HepG2 (cell line): ENCODE measurements around the gene PTGIS. TPM values are rescaled to one million over a fixed set of nuclear protein-coding genes. Genes with fewer than 3 reads are reported as not detected.

Experiments used
- CBX2 ChIP-seq, 2 experiments: fragments of 200-600 bp in 1 of 2; sonication (generic); formaldehyde crosslinking in 1 of 2; IDR thresholded peaks; 2 replicates each; pipeline versions ENCODE4 v1.7.0 to v1.8.1; 2018 to 2022; ENCODE audit warnings: low read depth in 2 of 2, low read length in 1 of 2, mild to moderate bottlenecking in 1 of 2, missing genetic modification reagents in 1 of 2
- ELF3 ChIP-seq: IDR thresholded peaks from 2 replicates; pipeline ENCODE4 v1.6.1; 2016; ENCODE audit warnings: missing genetic modification reagents, missing compliant biosample characterization
- HMG20B ChIP-seq: conservative IDR thresholded peaks from 2 replicates; pipeline ENCODE4 v1.6.1; 2016; ENCODE audit warnings: missing genetic modification reagents, missing compliant biosample characterization
- SIX1 ChIP-seq: sonication (generic); formaldehyde crosslinking; IDR thresholded peaks from 2 replicates; pipeline ENCODE4 v1.4.0; 2020; ENCODE audit warnings: missing genetic modification reagents, borderline replicate concordance
- SNAPC4 ChIP-seq: sonication (generic); formaldehyde crosslinking; IDR thresholded peaks from 2 replicates; pipeline ENCODE4 v1.4.0; 2020; ENCODE audit warnings: mild to moderate bottlenecking, missing genetic modification reagents
- SNRNP70 ChIP-seq: fragments of 200-400 bp; formaldehyde crosslinking; IDR thresholded peaks from 2 replicates; pipeline ENCODE4 v1.6.1; 2017; ENCODE audit warnings: mild to moderate bottlenecking, low read depth, low read length, moderate library complexity
- SP5 ChIP-seq: IDR thresholded peaks from 2 replicates; pipeline ENCODE4 v1.6.1; 2016; ENCODE audit warnings: low read depth, borderline replicate concordance
- STAT6 ChIP-seq: sonication (generic); formaldehyde crosslinking; IDR thresholded peaks from 2 replicates; pipeline ENCODE4 v1.4.0; 2020; ENCODE audit warnings: missing genetic modification reagents, mild to moderate bottlenecking, borderline replicate concordance
- TAF1 ChIP-seq: sonication (generic); formaldehyde crosslinking; IDR thresholded peaks from 2 replicates; pipeline ENCODE4 v1.4.0; 2020; ENCODE audit warnings: missing genetic modification reagents
- ZNF136 ChIP-seq: sonication (generic); formaldehyde crosslinking; IDR thresholded peaks from 2 replicates; pipeline ENCODE4 v1.8.1; 2022; ENCODE audit warnings: low read depth, mild to moderate bottlenecking, moderate library complexity, missing genetic modification reagents
- ZNF704 ChIP-seq: sonication (generic); formaldehyde crosslinking; IDR thresholded peaks from 2 replicates; pipeline ENCODE4 v1.8.1; 2023; ENCODE audit warnings: mild to moderate bottlenecking, inconsistent platforms, moderate library complexity, missing genetic modification reagents, borderline replicate concordance
- ZNF784 ChIP-seq: sonication (generic); formaldehyde crosslinking; IDR thresholded peaks from 2 replicates; pipeline ENCODE4 v1.5.1; 2020; ENCODE audit warnings: missing genetic modification reagents, mild to moderate bottlenecking, borderline replicate concordance
- polyA plus RNA-seq, 8 experiments: library from polyadenylated mRNA; depleted of rRNA in 3 of 8; stranded (reverse) in 7 of 8; unstranded in 1 of 8; fragments of >200 nt; fragmentation: Illumina TruSeq in 4 of 8; extraction: Trizol in 4 of 8; gene quantifications; 2 replicates each; pipeline versions ENCODE4 v1.2.1 to v1.2.3, GENCODE V29; 2011 to 2016; ENCODE audit warnings: low read depth in 4 of 8, missing spikeins in 1 of 8, mixed read lengths in 1 of 8; ENCODE audit not compliant: insufficient read depth in 1 of 8
- total RNA-seq, 5 experiments: library from RNA; depleted of rRNA; stranded (reverse); fragments of >200 nt; fragmentation: Illumina TruSeq; extraction: Trizol; gene quantifications; 2 replicates each; pipeline ENCODE4 v1.2.3, GENCODE V29; 2016; ENCODE audit warnings: low read depth in 1 of 5
- TF ChIP-seq, protein P1 (sequence below): sonication (generic); formaldehyde crosslinking; IDR thresholded peaks from 2 replicates; pipeline ENCODE4 v1.8.0; 2022; ENCODE audit warnings: missing genetic modification reagents, mild to moderate bottlenecking, moderate library complexity, borderline replicate concordance
- TF ChIP-seq, protein P2 (sequence below): sonication (generic); formaldehyde crosslinking; IDR thresholded peaks from 2 replicates; pipeline ENCODE4 v1.4.0; 2020; ENCODE audit warnings: missing genetic modification reagents

Gene PTGIS
- total and polyA plus RNA-seq, 2 of the 13 experiments (the other 11 are each of a cell fraction or from before 2014, with no cell fraction given), result not detected

GRCh38 chr20:49615401-49616153 lies 47.6 kb upstream of the PTGIS start (continued):
- TF ChIP-seq ZNF784 (CRISPR knock-in tag) (no peak), SIX1 (CRISPR knock-in tag) (no peak), ZNF136 (no peak), CBX2 (IDR thresholded peaks at IDR 0.05; ENCODE audit: low read depth, low read length) (no peak), CBX2 (CRISPR knock-in tag; IDR thresholded peaks at IDR 0.05; ENCODE audit: low read depth) (no peak), STAT6 (CRISPR knock-in tag) (no peak), ZNF704 (CRISPR knock-in tag) (no peak), TAF1 (CRISPR knock-in tag) (no peak), ELF3 (no peak), SNRNP70 (no peak), HMG20B (no peak), SNAPC4 (CRISPR knock-in tag) (no peak), SP5 (CRISPR knock-in tag) (no peak)
- TF ChIP-seq, protein P1, sequence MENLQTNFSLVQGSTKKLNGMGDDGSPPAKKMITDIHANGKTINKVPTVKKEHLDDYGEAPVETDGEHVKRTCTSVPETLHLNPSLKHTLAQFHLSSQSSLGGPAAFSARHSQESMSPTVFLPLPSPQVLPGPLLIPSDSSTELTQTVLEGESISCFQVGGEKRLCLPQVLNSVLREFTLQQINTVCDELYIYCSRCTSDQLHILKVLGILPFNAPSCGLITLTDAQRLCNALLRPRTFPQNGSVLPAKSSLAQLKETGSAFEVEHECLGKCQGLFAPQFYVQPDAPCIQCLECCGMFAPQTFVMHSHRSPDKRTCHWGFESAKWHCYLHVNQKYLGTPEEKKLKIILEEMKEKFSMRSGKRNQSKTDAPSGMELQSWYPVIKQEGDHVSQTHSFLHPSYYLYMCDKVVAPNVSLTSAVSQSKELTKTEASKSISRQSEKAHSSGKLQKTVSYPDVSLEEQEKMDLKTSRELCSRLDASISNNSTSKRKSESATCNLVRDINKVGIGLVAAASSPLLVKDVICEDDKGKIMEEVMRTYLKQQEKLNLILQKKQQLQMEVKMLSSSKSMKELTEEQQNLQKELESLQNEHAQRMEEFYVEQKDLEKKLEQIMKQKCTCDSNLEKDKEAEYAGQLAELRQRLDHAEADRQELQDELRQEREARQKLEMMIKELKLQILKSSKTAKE, result no peak
- TF ChIP-seq, protein P2, sequence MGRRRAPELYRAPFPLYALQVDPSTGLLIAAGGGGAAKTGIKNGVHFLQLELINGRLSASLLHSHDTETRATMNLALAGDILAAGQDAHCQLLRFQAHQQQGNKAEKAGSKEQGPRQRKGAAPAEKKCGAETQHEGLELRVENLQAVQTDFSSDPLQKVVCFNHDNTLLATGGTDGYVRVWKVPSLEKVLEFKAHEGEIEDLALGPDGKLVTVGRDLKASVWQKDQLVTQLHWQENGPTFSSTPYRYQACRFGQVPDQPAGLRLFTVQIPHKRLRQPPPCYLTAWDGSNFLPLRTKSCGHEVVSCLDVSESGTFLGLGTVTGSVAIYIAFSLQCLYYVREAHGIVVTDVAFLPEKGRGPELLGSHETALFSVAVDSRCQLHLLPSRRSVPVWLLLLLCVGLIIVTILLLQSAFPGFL, result no peak; the same call in 1 of the 2 replicates
